Measurements from ENCODE around the gene P4HB. TPM values are rescaled to one million over a fixed set of nuclear protein-coding genes. Genes with fewer than 3 reads are reported as not detected.

The P4HB gene
- total and polyA plus RNA-seq, 10 of the 15 experiments (the other 5 are each of a cell fraction or from before 2014, with no cell fraction given): 4.7 to 549 (median 361) TPM

- TF ChIP-seq DPF2 (IDR thresholded peaks at IDR 0.05) (no peak), ASH2L (IDR thresholded peaks at IDR 0.05; ENCODE audit: borderline replicate concordance, low read depth) (no peak), NR2C1 (IDR thresholded peaks at IDR 0.05) (no peak), POLR2A (IDR thresholded peaks at IDR 0.05; ENCODE audit: low read depth, low read length) (no peak), FOS (IDR thresholded peaks at IDR 0.05; ENCODE audit: borderline replicate concordance, extremely low read depth, insufficient read length) (no peak), RBBP5 (conservative IDR thresholded peaks at IDR 0.05) (no peak), TBL1XR1 (IDR thresholded peaks at IDR 0.05; ENCODE audit: low read depth, low read length) (no peak)
Measured at GRCh38 chr17:81813861-81814683, 46.3 kb downstream of the P4HB start (continued).

GRCh38 chr17:81813371-81813684 is 47.0 kb downstream of the P4HB start:
- in situ Hi-C loops (cut with MboI): no loop called here
- Histone ChIP-seq H2AFZ (ENCODE audit: control insufficient read depth, low read depth, low read length) (no peak overlapping the region), H3K36me3 (ENCODE audit: control insufficient read depth in 2 of 2, insufficient read depth in 2 of 2, low read length in 1 of 2) (no peaks in the 10 kb centered on the region), H3K9ac (ENCODE audit: control insufficient read depth, insufficient read depth, low read length) (no peak overlapping the region), H3K9me3 (replicated peaks; ENCODE audit: control insufficient read depth, insufficient read depth, low read length) (no peaks in the 10 kb centered on the region), H3K27me3 (replicated peaks in 1 of 2; ENCODE audit: control insufficient read depth in 2 of 2, insufficient read depth in 2 of 2, low read length in 1 of 2) (no peaks in the 10 kb centered on the region), H4K20me1 (ENCODE audit: control insufficient read depth, insufficient read depth) (no peaks in the 10 kb centered on the region), H3K4me3 (no peak overlapping the region), H3K79me2 (ENCODE audit: control insufficient read depth, insufficient read depth, low read length) (no peaks in the 10 kb centered on the region), H3K27ac (ENCODE audit: control insufficient read depth, insufficient read depth) (no peak overlapping the region), H3K4me2 (ENCODE audit: control insufficient read depth, insufficient read depth) (no peak overlapping the region), H3K4me1 (ENCODE audit: control insufficient read depth, insufficient read depth, low read length) (no peaks in the 10 kb centered on the region)
- BruUV-seq (replicated peaks): no TSS peak
- WGBS (ENCODE audit: insufficient coverage, insufficient replicate concordance, low lambda C conversion rate, missing lambda C conversion rate): 54% methylated on average over 15 of the region's 15 CpGs
- ATAC-seq (no peak), FAIRE-seq (no peak), DNase-seq (ENCODE audit: low read depth, low spot score) (no peak)
- intact Hi-C loops (cut with micrococcal nuclease; ENCODE audit: unreplicated experiment): no loop called here
- POLR2A ChIA-PET: no interaction called here
- RAD21 ChIA-PET (ENCODE audit: unreplicated experiment): no interaction called here
- CTCF ChIA-PET: no interaction called here
- SMC1A ChIA-PET (ENCODE audit: uncharacterized antibody, unreplicated experiment): no interaction called here
- TF ChIP-seq SMC3 (IDR thresholded peaks at IDR 0.05; ENCODE audit: borderline replicate concordance, low read length) (no peak), SUZ12 (IDR thresholded peaks at IDR 0.05; ENCODE audit: unreplicated experiment) (no peak), NBN (IDR thresholded peaks at IDR 0.05) (no peak), GATAD2B (conservative IDR thresholded peaks at IDR 0.05; ENCODE audit: low read depth) (no peak), ZBTB40 (IDR thresholded peaks at IDR 0.05; ENCODE audit: borderline replicate concordance) (no peak), POLR2AphosphoS5 (IDR thresholded peaks at IDR 0.05; ENCODE audit: low read length) (no peak), E2F4 (IDR thresholded peaks at IDR 0.05; ENCODE audit: low read depth, low read length) (no peak), RUNX3 (IDR thresholded peaks at IDR 0.05; ENCODE audit: low read length) (no peak), SMAD5 (IDR thresholded peaks at IDR 0.05; ENCODE audit: low read depth) (no peak), HDAC2 (IDR thresholded peaks at IDR 0.05) (no peak), NFYB (IDR thresholded peaks at IDR 0.05; ENCODE audit: insufficient read depth, low read depth, low read length) (no peak), BCL3 (IDR thresholded peaks at IDR 0.05; ENCODE audit: borderline replicate concordance, insufficient read depth, low read depth, low read length, poor library complexity, severe bottlenecking) (no peak), NFIC (IDR thresholded peaks at IDR 0.05; ENCODE audit: low read depth, low read length) (no peak)
